ENCODE results near the gene ZNG1C.
"Not testable (repeated sequence)": the region's sequence is repeated elsewhere in the genome, so short reads cannot be mapped to it uniquely, and the experiment has no call there.

- TF ChIP-seq CTCF (IDR thresholded peaks at IDR 0.05; ENCODE audit: low read depth, low read length, poor library complexity, severe bottlenecking); EZH2phosphoT487 (IDR thresholded peaks at IDR 0.05; ENCODE audit: borderline replicate concordance, low read length): not testable (repeated sequence)
Observed at GRCh38 chr9:68242437-68242836, 654 bp downstream of the ZNG1C start.

Data from DOHH2 (cell line).